ENCODE measurements around the gene GPC3.

DNA sequence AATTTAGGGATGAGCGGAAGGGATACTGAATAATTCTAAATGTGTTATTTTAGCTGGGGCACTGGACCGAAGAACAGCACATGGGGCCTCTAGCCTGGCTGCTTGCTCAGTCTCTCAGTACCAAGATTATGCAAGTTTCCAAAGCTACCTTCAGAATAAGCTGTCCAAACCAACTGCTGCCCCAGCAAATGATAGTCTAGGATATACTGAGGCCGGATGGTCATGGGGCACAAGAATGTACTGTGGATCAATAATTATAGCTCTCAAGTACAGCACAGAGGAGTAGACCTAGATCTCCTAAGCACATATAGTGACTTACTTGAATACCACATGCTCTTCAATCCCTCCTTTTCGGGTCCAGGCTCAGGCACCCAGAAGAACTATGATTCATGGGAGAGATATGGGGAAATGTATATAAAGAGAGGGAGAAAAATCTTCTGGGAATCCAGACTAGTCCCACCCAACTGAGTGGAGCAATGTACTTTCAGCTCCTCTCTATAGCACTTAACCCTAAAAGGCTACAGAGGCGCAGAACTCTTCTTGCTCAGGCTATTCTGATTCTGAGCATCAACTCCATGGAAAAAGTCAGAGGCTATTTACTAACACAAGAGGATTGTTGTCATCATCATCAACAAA, 409.8 kb downstream of the GPC3 start:
- TF ChIP-seq, protein P1, sequence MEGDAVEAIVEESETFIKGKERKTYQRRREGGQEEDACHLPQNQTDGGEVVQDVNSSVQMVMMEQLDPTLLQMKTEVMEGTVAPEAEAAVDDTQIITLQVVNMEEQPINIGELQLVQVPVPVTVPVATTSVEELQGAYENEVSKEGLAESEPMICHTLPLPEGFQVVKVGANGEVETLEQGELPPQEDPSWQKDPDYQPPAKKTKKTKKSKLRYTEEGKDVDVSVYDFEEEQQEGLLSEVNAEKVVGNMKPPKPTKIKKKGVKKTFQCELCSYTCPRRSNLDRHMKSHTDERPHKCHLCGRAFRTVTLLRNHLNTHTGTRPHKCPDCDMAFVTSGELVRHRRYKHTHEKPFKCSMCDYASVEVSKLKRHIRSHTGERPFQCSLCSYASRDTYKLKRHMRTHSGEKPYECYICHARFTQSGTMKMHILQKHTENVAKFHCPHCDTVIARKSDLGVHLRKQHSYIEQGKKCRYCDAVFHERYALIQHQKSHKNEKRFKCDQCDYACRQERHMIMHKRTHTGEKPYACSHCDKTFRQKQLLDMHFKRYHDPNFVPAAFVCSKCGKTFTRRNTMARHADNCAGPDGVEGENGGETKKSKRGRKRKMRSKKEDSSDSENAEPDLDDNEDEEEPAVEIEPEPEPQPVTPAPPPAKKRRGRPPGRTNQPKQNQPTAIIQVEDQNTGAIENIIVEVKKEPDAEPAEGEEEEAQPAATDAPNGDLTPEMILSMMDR (IDR thresholded peaks at IDR 0.05): no peak
- TF ChIP-seq POLR2A (IDR thresholded peaks at IDR 0.05; ENCODE audit: low read length): no peak
- TF ChIP-seq RFX5 (IDR thresholded peaks at IDR 0.05): no peak
- no peak for TF ChIP-seq MAX (IDR thresholded peaks at IDR 0.05)
- no peak for TF ChIP-seq CHD2 (IDR thresholded peaks at IDR 0.05; ENCODE audit: low read length, partially characterized antibody)
- TF ChIP-seq SREBF2 (IDR thresholded peaks at IDR 0.05): no peak
- TF ChIP-seq ZC3H11A (IDR thresholded peaks at IDR 0.05): no peak
